Brain microvascular endothelial cell (primary cell): ENCODE data around the gene TBC1D1.

Experiments
- DNase-seq: peaks from one replicate; pipeline ENCODE4 v3.0.0-alpha.2; 2020
- H3K27ac ChIP-seq: fragments of 250-450 bp; sonication (Bioruptor Pico); 2 replicates; pipeline ENCODE4 v1.5.1; 2020; ENCODE audit warnings: mild to moderate bottlenecking, moderate library complexity
- H3K27me3 ChIP-seq: fragments of 250-450 bp; sonication (Bioruptor Pico); replicated peaks from 2 replicates; pipeline ENCODE4 v1.5.1; 2020; ENCODE audit warnings: mild to moderate bottlenecking
- H3K36me3 ChIP-seq: fragments of 250-450 bp; sonication (Bioruptor Pico); replicated peaks from 2 replicates; pipeline ENCODE4 v1.5.1; 2020; ENCODE audit warnings: mild to moderate bottlenecking
- H3K4me3 ChIP-seq: 2 replicates; pipeline ENCODE4 v1.5.1; 2011; ENCODE audit warnings: low read depth, mild to moderate bottlenecking, control low read depth, low read length, moderate library complexity
- in situ Hi-C: cut with HindIII; loops from 2 replicates; pipeline ENCODE4 v1.10.0; 2017; ENCODE audit warnings: low sequenced_read_pairs, low pct_ligation_motif_present
- TF ChIP-seq, protein P1 (sequence below): IDR thresholded peaks from 2 replicates; pipeline ENCODE4 v1.5.1; 2011; ENCODE audit warnings: low read depth, mild to moderate bottlenecking, moderate library complexity, low read length, control low read depth, inconsistent platforms; ENCODE audit errors: missing control alignments

Gene TBC1D1

DNA sequence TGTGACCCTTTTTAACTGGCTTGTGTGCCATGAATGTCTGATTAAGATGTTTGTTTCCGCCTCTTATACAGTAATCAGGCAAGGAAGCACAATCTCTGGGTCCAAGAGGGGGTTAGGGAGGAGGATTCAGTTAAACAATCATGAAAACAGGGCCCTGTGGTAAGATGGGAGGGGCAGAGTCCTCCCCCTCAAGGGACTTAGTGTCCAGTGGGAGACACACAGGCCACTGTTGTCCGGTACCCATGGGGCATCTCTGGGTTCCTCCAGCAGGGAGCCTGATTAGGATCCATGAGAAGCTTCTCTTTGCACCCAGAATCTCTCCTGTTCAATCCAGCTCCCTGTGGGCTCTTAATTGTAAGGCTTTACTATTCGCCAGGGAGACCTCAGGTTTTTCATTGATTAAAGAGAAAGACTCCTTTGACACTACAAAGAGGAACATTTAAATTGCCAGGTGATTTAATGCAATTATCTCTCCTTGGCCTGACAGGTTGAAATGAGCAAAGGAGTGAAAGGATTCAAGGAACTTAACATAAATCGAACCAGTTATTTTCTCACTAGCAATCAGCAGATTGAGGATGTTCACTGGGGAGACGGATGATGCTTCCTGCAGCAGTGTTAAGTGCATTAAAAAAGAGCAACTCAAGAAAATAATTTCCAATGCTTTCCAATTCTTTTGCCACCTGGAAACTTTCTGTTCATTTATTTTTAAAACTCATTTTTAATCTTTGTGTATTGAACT, 294.7 kb downstream of the TBC1D1 start:
- H3K4me3 ChIP-seq, result no peak overlapping the region
- H3K27ac ChIP-seq, result no peak overlapping the region
- H3K27me3 ChIP-seq, result no peaks in the 10 kb centered on the region
- H3K36me3 ChIP-seq, result no peaks in the 10 kb centered on the region
- TF ChIP-seq, protein P1, sequence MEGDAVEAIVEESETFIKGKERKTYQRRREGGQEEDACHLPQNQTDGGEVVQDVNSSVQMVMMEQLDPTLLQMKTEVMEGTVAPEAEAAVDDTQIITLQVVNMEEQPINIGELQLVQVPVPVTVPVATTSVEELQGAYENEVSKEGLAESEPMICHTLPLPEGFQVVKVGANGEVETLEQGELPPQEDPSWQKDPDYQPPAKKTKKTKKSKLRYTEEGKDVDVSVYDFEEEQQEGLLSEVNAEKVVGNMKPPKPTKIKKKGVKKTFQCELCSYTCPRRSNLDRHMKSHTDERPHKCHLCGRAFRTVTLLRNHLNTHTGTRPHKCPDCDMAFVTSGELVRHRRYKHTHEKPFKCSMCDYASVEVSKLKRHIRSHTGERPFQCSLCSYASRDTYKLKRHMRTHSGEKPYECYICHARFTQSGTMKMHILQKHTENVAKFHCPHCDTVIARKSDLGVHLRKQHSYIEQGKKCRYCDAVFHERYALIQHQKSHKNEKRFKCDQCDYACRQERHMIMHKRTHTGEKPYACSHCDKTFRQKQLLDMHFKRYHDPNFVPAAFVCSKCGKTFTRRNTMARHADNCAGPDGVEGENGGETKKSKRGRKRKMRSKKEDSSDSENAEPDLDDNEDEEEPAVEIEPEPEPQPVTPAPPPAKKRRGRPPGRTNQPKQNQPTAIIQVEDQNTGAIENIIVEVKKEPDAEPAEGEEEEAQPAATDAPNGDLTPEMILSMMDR, result no peak
- no peak for DNase-seq
- in situ Hi-C loops, result no loop called here

DNA sequence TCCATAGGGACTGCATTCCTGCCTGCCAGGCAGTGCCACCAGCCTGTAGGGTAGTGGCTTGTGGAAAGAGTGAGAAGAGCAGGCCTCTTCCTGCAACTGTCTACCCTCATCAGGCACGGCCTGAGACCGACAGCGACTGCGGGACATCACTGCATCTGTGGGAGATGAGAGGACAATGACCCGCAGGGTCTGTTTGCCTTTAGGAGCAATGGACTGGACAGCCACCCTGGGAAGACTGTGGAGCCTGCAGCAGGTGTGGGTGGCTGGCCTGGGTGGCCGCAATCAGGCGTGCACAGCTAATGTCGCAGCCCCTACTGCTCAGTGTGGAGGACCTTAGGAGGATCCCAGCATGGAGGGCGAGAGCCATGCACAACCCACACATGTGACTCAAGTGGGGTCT, 297.3 kb downstream of the TBC1D1 start:
- TF ChIP-seq, protein P1, result no peak
- no peaks in the 10 kb centered on the region for H3K27me3 ChIP-seq
- H3K27ac ChIP-seq, result no peak overlapping the region
- H3K36me3 ChIP-seq, result no peaks in the 10 kb centered on the region
- no peak overlapping the region for H3K4me3 ChIP-seq
- DNase-seq, result no peak
- in situ Hi-C loops, result no loop called here

DNA sequence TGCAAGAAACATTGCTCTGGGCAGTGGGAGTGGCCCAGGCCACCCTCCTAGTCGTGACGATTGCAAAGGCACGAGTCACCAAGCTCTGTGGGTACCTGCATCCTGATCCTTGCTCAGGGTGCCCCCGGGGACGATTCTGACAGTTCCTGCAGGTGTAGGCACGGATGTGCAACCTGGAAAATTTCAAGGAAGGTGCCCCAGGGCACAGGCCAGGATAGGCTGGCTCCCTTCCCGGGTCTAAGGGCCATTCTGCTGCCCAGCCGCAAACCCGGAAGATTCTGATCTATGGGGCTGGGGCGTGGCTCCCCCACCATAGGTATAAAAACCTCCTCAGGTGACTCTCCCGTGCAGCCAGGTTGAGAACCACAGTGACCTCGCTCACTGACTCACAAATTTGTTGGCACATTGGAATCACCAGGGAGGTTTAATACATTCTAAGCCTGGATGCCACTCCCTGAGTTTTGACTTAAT, 297.8 kb downstream of the TBC1D1 start:
- H3K27ac ChIP-seq, result no peak overlapping the region
- no peaks in the 10 kb centered on the region for H3K27me3 ChIP-seq
- in situ Hi-C loops, result no loop called here
- no peak for DNase-seq
- H3K36me3 ChIP-seq, result no peaks in the 10 kb centered on the region
- no peak overlapping the region for H3K4me3 ChIP-seq
- TF ChIP-seq, protein P1, result no peak
